ENCODE results near the gene SLC17A7. TPM values are rescaled to one million over a fixed set of nuclear protein-coding genes. Genes with fewer than 3 reads are reported as not detected.

The SLC17A7 gene
- total and polyA plus RNA-seq, 2 donors (not counting 1 experiment from before 2014, with no cell fraction given): 0.08 to 0.33 TPM

DNA sequence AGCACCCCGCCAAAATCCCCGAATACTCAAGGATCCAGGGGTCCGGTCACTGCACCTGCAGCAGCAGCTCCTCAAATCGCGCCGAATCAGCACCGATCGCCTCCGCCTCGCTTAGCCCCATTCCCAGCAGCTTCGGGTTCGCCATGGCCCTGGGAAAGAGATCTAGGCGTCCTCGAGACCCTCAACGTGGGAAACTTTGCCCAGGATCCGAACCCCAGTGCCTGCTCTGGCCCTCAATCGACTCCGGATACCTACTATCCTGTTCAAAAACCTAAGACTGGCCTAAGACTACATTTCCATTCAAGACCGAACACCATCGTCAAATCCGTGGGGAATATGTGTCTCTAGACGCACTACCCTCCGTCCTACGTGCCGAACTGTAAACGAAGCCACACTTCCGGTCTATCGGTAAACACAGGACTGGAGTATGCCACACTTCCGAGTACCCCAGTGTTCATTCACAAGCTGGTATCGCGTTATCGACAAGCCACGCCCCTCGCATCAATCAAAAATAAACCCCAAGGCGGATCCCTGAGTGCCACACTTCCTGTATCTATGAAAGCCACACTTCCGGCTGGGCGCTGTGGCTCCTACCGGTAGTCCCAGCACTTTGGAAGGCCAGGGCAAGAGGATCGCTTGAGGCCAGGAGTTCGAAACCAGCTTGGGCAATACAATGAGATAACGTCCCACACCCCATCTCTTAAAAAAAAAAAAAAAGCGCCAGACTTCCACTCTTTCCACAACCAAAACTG lies 10.3 kb upstream of the SLC17A7 start, which contains the start of gene PIH1D1:
TSS of gene PIH1D1 (minus strand) at position 385 of the 752 bp plus-strand sequence. CDS start at position 145, 240 bp downstream.
- peak within 1 kb of the TSS; percentile 75 for H3K9ac ChIP-seq (ENCODE audit: insufficient read depth, low read length)

GRCh38 chr19:49450405-49450804 lies 9.1 kb upstream of the SLC17A7 start:
- Histone ChIP-seq H3K9me3 (ENCODE audit: control insufficient read depth, insufficient read depth, low read depth, low read length) (no peaks in the 10 kb centered on the region), H3K36me3 (ENCODE audit: control insufficient read depth, insufficient read depth, low read length) (peaks cover 6% of the 10 kb centered on the region), H4K20me1 (ENCODE audit: control insufficient read depth, extremely low read depth, insufficient read depth, low read length) (no peaks in the 10 kb centered on the region), H3K27ac (ENCODE audit: insufficient read depth, low read length) (no peak overlapping the region), H3K4me2 (ENCODE audit: extremely low read depth, insufficient read depth, low read length) (peak overlapping the region; percentile 93), H3K9ac (ENCODE audit: insufficient read depth, low read length) (no peak overlapping the region), H3K4me3 (replicated peaks in 1 of 4; ENCODE audit: control extremely low read depth in 1 of 4, insufficient read depth in 1 of 4, low read depth in 3 of 4, low read length in 4 of 4) (peak overlapping the region in 3 of 4 experiments; percentile 41 to 97 (median 92)), H3K79me2 (ENCODE audit: control insufficient read depth, insufficient read depth, low read length) (peaks cover 11% of the 10 kb centered on the region), H3K4me1 (ENCODE audit: control insufficient read depth, extremely low read depth, insufficient read depth, low read length) (peaks cover 3% of the 10 kb centered on the region), H2AFZ (ENCODE audit: low read length) (no peak overlapping the region), H3K27me3 (ENCODE audit: control insufficient read depth, insufficient read depth, low read length) (no peaks in the 10 kb centered on the region)
- no peak for DNase-seq (ENCODE audit: low read depth in 2 of 2)
- TF ChIP-seq EZH2 (IDR thresholded peaks at IDR 0.05; ENCODE audit: low read length, missing control alignments): no peak
- TF ChIP-seq, protein P1, sequence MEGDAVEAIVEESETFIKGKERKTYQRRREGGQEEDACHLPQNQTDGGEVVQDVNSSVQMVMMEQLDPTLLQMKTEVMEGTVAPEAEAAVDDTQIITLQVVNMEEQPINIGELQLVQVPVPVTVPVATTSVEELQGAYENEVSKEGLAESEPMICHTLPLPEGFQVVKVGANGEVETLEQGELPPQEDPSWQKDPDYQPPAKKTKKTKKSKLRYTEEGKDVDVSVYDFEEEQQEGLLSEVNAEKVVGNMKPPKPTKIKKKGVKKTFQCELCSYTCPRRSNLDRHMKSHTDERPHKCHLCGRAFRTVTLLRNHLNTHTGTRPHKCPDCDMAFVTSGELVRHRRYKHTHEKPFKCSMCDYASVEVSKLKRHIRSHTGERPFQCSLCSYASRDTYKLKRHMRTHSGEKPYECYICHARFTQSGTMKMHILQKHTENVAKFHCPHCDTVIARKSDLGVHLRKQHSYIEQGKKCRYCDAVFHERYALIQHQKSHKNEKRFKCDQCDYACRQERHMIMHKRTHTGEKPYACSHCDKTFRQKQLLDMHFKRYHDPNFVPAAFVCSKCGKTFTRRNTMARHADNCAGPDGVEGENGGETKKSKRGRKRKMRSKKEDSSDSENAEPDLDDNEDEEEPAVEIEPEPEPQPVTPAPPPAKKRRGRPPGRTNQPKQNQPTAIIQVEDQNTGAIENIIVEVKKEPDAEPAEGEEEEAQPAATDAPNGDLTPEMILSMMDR (conservative IDR thresholded peaks at IDR 0.05 in 1 of 2, IDR thresholded peaks at IDR 0.05 in 1 of 2; ENCODE audit: low read depth in 1 of 2, low read length in 2 of 2): no peak

More for the DNA sequence above, 10.3 kb upstream of the SLC17A7 start, which contains the start of gene PIH1D1:
- H3K4me2 ChIP-seq (ENCODE audit: extremely low read depth, insufficient read depth, low read length): peak within 1 kb of the TSS; percentile 99
- H3K9me3 ChIP-seq (ENCODE audit: control insufficient read depth, insufficient read depth, low read depth, low read length): no peaks in the 10 kb centered on the region
- TF ChIP-seq EZH2 (IDR thresholded peaks at IDR 0.05; ENCODE audit: low read length, missing control alignments): no peak
- TF ChIP-seq, protein P1 (conservative IDR thresholded peaks at IDR 0.05 in 1 of 2, IDR thresholded peaks at IDR 0.05 in 1 of 2; ENCODE audit: low read depth in 1 of 2, low read length in 2 of 2): peak; percentile 20 to 33
- peaks cover 3% of the 10 kb centered on the region for H3K4me1 ChIP-seq (ENCODE audit: control insufficient read depth, extremely low read depth, insufficient read depth, low read length)
- peak; percentile 99 for DNase-seq (ENCODE audit: low read depth in 2 of 2)
- H2AFZ ChIP-seq (ENCODE audit: low read length): peak within 1 kb of the TSS; percentile 97
- H3K27ac ChIP-seq (ENCODE audit: insufficient read depth, low read length): peak within 1 kb of the TSS; percentile 93
- no peaks in the 10 kb centered on the region for H3K27me3 ChIP-seq (ENCODE audit: control insufficient read depth, insufficient read depth, low read length)
- H3K36me3 ChIP-seq (ENCODE audit: control insufficient read depth, insufficient read depth, low read length): peaks cover 6% of the 10 kb centered on the region
- peaks cover 11% of the 10 kb centered on the region for H3K79me2 ChIP-seq (ENCODE audit: control insufficient read depth, insufficient read depth, low read length)
- peak within 1 kb of the TSS; percentile 85 to 99 (median 94) for H3K4me3 ChIP-seq (replicated peaks in 1 of 4; ENCODE audit: control extremely low read depth in 1 of 4, insufficient read depth in 1 of 4, low read depth in 3 of 4, low read length in 4 of 4)
- no peaks in the 10 kb centered on the region for H4K20me1 ChIP-seq (ENCODE audit: control insufficient read depth, extremely low read depth, insufficient read depth, low read length)

DNA sequence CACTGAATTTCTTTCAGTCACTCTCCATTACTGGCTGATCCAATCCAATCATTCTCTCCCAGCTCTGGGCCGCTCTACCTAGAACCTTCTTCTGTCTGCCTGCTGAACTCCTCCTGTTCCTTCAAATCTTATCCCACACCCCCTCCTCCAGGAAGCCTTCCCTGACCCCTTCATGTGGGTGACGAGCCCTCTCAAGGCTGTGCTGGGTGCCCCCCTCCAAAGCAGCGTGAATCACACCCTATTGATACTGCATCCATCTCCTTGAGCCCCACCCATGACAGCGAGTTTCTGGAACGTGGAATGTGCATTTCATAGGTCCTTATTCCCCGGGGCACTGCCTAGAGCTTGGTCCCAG lies 7.1 kb upstream of the SLC17A7 start:
- peaks cover 3% of the 10 kb centered on the region for H3K4me1 ChIP-seq (ENCODE audit: control insufficient read depth, extremely low read depth, insufficient read depth, low read length)
- H3K79me2 ChIP-seq (ENCODE audit: control insufficient read depth, insufficient read depth, low read length): peaks cover 11% of the 10 kb centered on the region
- TF ChIP-seq, protein P1 (conservative IDR thresholded peaks at IDR 0.05 in 1 of 2, IDR thresholded peaks at IDR 0.05 in 1 of 2; ENCODE audit: low read depth in 1 of 2, low read length in 2 of 2): no peak
- TF ChIP-seq EZH2 (IDR thresholded peaks at IDR 0.05; ENCODE audit: low read length, missing control alignments): no peak
- H3K4me3 ChIP-seq (replicated peaks in 1 of 4; ENCODE audit: control extremely low read depth in 1 of 4, insufficient read depth in 1 of 4, low read depth in 3 of 4, low read length in 4 of 4): no peak overlapping the region
- no peak for DNase-seq (ENCODE audit: low read depth in 2 of 2)
- no peaks in the 10 kb centered on the region for H3K27me3 ChIP-seq (ENCODE audit: control insufficient read depth, insufficient read depth, low read length)
- H3K4me2 ChIP-seq (ENCODE audit: extremely low read depth, insufficient read depth, low read length): no peak overlapping the region
- H3K9ac ChIP-seq (ENCODE audit: insufficient read depth, low read length): no peak overlapping the region
- no peaks in the 10 kb centered on the region for H3K9me3 ChIP-seq (ENCODE audit: control insufficient read depth, insufficient read depth, low read depth, low read length)
- no peaks in the 10 kb centered on the region for H4K20me1 ChIP-seq (ENCODE audit: control insufficient read depth, extremely low read depth, insufficient read depth, low read length)
- peaks cover 6% of the 10 kb centered on the region for H3K36me3 ChIP-seq (ENCODE audit: control insufficient read depth, insufficient read depth, low read length)
- H3K27ac ChIP-seq (ENCODE audit: insufficient read depth, low read length): no peak overlapping the region
- H2AFZ ChIP-seq (ENCODE audit: low read length): no peak overlapping the region

Data from fibroblast of lung (primary cell).